WI38 (cell line): Measurements from ENCODE around the gene RRM2.
A peak's percentile ranks its signal among the peaks of the same experiment; 100 is the strongest.

Source experiments
- H3K4me3 ChIP-seq: 2 replicates; pipeline ENCODE4 v1.5.1; 2011; ENCODE audit warnings: low read depth, mild to moderate bottlenecking, control low read depth, low read length
- CTCF ChIP-seq: IDR thresholded peaks from 2 replicates; pipeline ENCODE4 v1.5.1; 2012; ENCODE audit warnings: low read depth, mild to moderate bottlenecking, control low read depth, low read length

Gene RRM2

GRCh38 chr2:10122500-10123280 lies at the start of gene RRM2:
Gene RRM2, plus strand, starts transcription at chr2:10122739. Its CDS starts 60 bp downstream, at chr2:10122799.
- TF ChIP-seq CTCF: no peak
- H3K4me3 ChIP-seq: peak within 1 kb of the TSS; percentile 82

- no peak for TF ChIP-seq CTCF
- H3K4me3 ChIP-seq: no peak overlapping the region
Observed at GRCh38 chr2:10073706-10074105, 48.8 kb upstream of the RRM2 start.

- no peak for TF ChIP-seq CTCF
- no peak overlapping the region for H3K4me3 ChIP-seq
Observed at GRCh38 chr2:10075101-10075500, 47.4 kb upstream of the RRM2 start.

GRCh38 chr2:10075571-10076209 lies 46.8 kb upstream of the RRM2 start:
- no peak for TF ChIP-seq CTCF
- H3K4me3 ChIP-seq: no peak overlapping the region

- no peak for TF ChIP-seq CTCF
- no peak overlapping the region for H3K4me3 ChIP-seq
Observed at GRCh38 chr2:10076511-10076910, 46.0 kb upstream of the RRM2 start.

GRCh38 chr2:10076988-10077527 lies 45.5 kb upstream of the RRM2 start:
- H3K4me3 ChIP-seq: no peak overlapping the region
- no peak for TF ChIP-seq CTCF

- H3K4me3 ChIP-seq: no peak overlapping the region
- TF ChIP-seq CTCF: no peak
Observed at GRCh38 chr2:10078001-10078400, 44.5 kb upstream of the RRM2 start.
